A673 (cell line): ENCODE data around the gene DAD1. TPM values are rescaled to one million over a fixed set of nuclear protein-coding genes. Genes with fewer than 3 reads are reported as not detected.

Source experiments
- BruUV-seq: library from RNA; stranded (reverse); fragments of 400-500 nt; replicated peaks from 2 replicates; lab custom pipeline; 2021; lab: Mats Ljungman, UMichigan
- CTCF ChIA-PET: fragments of 300-600 bp; sonication (Branson Sonifier 250); formaldehyde crosslinking; loops from one replicate; lab custom pipeline; 2022; ENCODE audit warnings: antibody characterized with exemption; lab: Charles Lee
- POLR2A ChIA-PET: fragments of 300-600 bp; sonication (Branson Sonifier 250); formaldehyde crosslinking; loops from one replicate; lab custom pipeline; 2022; ENCODE audit warnings: antibody characterized with exemption; ENCODE audit not compliant: low non-redundant PET; lab: Charles Lee
- DNase-seq: peaks from one replicate; pipeline ENCODE4 v3.0.0-alpha.2; 2015; ENCODE audit warnings: low spot score
- H3K27ac ChIP-seq: fragments of 200-600 bp; sonication (generic); 2 replicates; pipeline ENCODE4 v1.5.1; 2016; ENCODE audit warnings: mixed run types, low read depth, mild to moderate bottlenecking, mixed read lengths, antibody characterized with exemption, low read length; ENCODE audit not compliant: poor library complexity, severe bottlenecking
- H3K27me3 ChIP-seq: fragments of 200-600 bp; sonication (generic); replicated peaks from 2 replicates; pipeline ENCODE4 v1.6.1; 2017; ENCODE audit warnings: mixed run types, low read depth, mild to moderate bottlenecking, mixed read lengths, antibody characterized with exemption, low read length; ENCODE audit not compliant: insufficient read depth, poor library complexity
- H3K36me3 ChIP-seq: fragments of 200-600 bp; sonication (generic); 2 replicates; pipeline ENCODE4 v1.6.1; 2016; ENCODE audit warnings: mixed run types, mild to moderate bottlenecking, mixed read lengths, antibody characterized with exemption, low read length; ENCODE audit not compliant: insufficient read depth, poor library complexity, severe bottlenecking
- H3K4me1 ChIP-seq: fragments of 200-600 bp; sonication (generic); 2 replicates; pipeline ENCODE4 v1.6.1; 2017; ENCODE audit warnings: mixed run types, mild to moderate bottlenecking, mixed read lengths, antibody characterized with exemption, low read length; ENCODE audit not compliant: insufficient read depth, poor library complexity, severe bottlenecking
- H3K4me3 ChIP-seq: fragments of 200-600 bp; sonication (generic); 2 replicates; pipeline ENCODE4 v1.5.1; 2016; ENCODE audit warnings: low read depth, mixed run types, mild to moderate bottlenecking, mixed read lengths, low read length; ENCODE audit not compliant: poor library complexity, severe bottlenecking
- H3K9me3 ChIP-seq: fragments of 200-600 bp; sonication (generic); 2 replicates; pipeline ENCODE4 v1.6.1; 2016; ENCODE audit warnings: mixed run types, low read depth, mild to moderate bottlenecking, mixed read lengths, antibody characterized with exemption, low read length; ENCODE audit not compliant: poor library complexity, severe bottlenecking
- CTCF ChIP-seq: fragments of 300-800, 200-600 bp; sonication (generic); conservative IDR thresholded peaks from 2 replicates; pipeline ENCODE4 v1.5.1; 2017; ENCODE audit warnings: low read depth, mild to moderate bottlenecking, antibody characterized with exemption, low read length, moderate library complexity, mixed read lengths
- EZH2 ChIP-seq: fragments of 200-600 bp; sonication (generic); IDR thresholded peaks from 2 replicates; pipeline ENCODE4 v1.6.1; 2017; ENCODE audit warnings: borderline replicate concordance, low read depth, mild to moderate bottlenecking, mixed read lengths, antibody characterized with exemption, low read length; ENCODE audit not compliant: poor library complexity, severe bottlenecking
- intact Hi-C: fragments of 100-400 bp; cut with micrococcal nuclease; formaldehyde crosslinking; loops from one replicate; pipeline ENCODE4 v1.10.0; 2022; ENCODE audit not compliant: unreplicated experiment
- total RNA-seq: library from RNA; stranded (reverse); gene quantifications from 2 replicates; pipeline ENCODE4 v1.2.3, GENCODE V29; 2021

Gene DAD1
- total RNA-seq, 1 experiment from 2014 or later, result 261 TPM

- no peaks in the 10 kb centered on the region for H3K36me3 ChIP-seq
- CTCF ChIA-PET, result no interaction called here
- POLR2A ChIA-PET, result no interaction called here
- H3K4me1 ChIP-seq, result peaks cover 48% of the 10 kb centered on the region
- no peaks in the 10 kb centered on the region for H3K9me3 ChIP-seq
- no peaks in the 10 kb centered on the region for H3K27me3 ChIP-seq
- H3K27ac ChIP-seq, result no peak overlapping the region
- no peak for DNase-seq
- no peak overlapping the region for H3K4me3 ChIP-seq
- TF ChIP-seq CTCF, result no peak
- TF ChIP-seq EZH2, result no peak
- BruUV-seq, result no TSS peak
- intact Hi-C loops, result no loop called here
Observed at GRCh38 chr14:22535126-22535525, 53.9 kb downstream of the DAD1 start.

- Histone ChIP-seq H3K9me3 (no peaks in the 10 kb centered on the region), H3K4me3 (no peak overlapping the region), H3K27me3 (no peaks in the 10 kb centered on the region), H3K36me3 (no peaks in the 10 kb centered on the region), H3K27ac (no peak overlapping the region), H3K4me1 (peaks cover 42% of the 10 kb centered on the region)
- CTCF ChIA-PET, result no interaction called here
- BruUV-seq, result no TSS peak
- no peak for DNase-seq
- POLR2A ChIA-PET, result no interaction called here
- intact Hi-C loops, result no loop called here
- TF ChIP-seq CTCF (no peak), EZH2 (no peak)
Observed at GRCh38 chr14:22534547-22534946, 54.5 kb downstream of the DAD1 start.

GRCh38 chr14:22533739-22534359 lies 55.2 kb downstream of the DAD1 start:
- no peak overlapping the region for H3K27ac ChIP-seq
- POLR2A ChIA-PET, result no interaction called here
- no peaks in the 10 kb centered on the region for H3K27me3 ChIP-seq
- no peak overlapping the region for H3K4me3 ChIP-seq
- no peaks in the 10 kb centered on the region for H3K36me3 ChIP-seq
- intact Hi-C loops, result no loop called here
- CTCF ChIA-PET, result no interaction called here
- DNase-seq, result no peak
- TF ChIP-seq CTCF (no peak), EZH2 (no peak)
- H3K9me3 ChIP-seq, result no peaks in the 10 kb centered on the region
- peaks cover 35% of the 10 kb centered on the region for H3K4me1 ChIP-seq
- no TSS peak for BruUV-seq
